HG03354 (cell line): ENCODE measurements around the gene TMC5.
"Not testable (repeated sequence)": the region's sequence is repeated elsewhere in the genome, so short reads cannot be mapped to it uniquely, and the experiment has no call there.

Experiments
- ATAC-seq: cut with Tn5 transposase; IDR thresholded peaks from one replicate; pipeline ENCODE4 v1.9.1; 2021; ENCODE audit warnings: mild to moderate bottlenecking; ENCODE audit not compliant: unreplicated experiment, poor library complexity, severe bottlenecking

Gene TMC5

GRCh38 chr16:19524616-19525384 is 107.1 kb downstream of the TMC5 start:
- ATAC-seq, result no peak

DNA sequence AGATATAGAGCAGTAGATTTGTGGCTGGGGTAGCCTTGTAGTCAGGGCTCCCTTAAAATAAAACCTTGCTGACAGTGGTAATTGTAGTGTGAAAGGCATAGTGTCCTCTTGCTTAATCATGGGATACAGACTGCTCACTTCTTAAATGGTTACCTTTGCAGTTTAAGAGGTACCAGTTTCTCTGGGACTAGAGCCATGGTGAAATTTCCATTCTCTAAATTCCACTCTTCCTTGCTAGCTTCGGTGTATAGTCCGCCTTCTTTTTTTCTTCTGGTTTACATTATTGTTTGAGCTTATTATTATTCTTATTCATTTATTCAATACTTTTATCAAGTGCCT is 107.7 kb downstream of the TMC5 start:
- no peak for ATAC-seq

DNA sequence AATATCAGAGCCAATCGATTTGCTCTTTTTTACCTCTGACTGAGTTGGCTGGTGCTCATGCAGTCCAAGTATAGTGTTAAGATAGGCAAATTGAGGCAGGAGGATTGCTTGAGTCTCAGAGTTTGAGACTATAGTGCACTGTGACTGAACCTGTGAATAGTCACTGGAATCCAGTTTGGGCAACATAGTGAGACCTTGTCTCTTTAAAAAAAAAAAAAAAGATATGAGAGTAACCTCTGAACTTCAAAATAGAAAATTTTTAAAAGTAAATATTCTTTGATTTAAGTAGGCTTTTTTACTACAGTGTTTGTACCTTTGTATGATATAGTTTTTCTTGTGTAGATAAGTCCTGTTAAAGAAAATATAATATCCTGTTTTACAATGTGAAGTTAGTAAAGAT is 109.5 kb downstream of the TMC5 start:
- ATAC-seq, result no peak

DNA sequence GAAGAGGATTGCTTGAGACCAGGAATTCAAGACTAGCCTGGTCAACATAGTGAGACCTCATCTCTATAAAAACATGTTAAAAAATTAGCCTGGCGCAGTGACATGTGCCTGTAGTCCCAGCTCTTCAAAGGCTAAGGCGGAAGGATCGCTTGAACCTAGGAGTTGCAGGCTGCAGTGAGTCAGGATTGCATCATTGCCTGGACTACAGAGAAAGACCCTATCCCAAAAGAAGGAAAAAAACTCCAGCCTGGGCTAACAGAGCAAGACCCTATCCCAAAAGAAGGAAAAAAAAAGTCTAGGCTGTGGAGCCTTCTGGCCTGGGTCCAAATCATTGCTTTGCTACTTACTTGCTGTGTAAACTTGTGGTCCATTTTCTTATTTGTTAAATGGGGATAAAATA is 111.0 kb downstream of the TMC5 start:
- ATAC-seq, result no peak

DNA sequence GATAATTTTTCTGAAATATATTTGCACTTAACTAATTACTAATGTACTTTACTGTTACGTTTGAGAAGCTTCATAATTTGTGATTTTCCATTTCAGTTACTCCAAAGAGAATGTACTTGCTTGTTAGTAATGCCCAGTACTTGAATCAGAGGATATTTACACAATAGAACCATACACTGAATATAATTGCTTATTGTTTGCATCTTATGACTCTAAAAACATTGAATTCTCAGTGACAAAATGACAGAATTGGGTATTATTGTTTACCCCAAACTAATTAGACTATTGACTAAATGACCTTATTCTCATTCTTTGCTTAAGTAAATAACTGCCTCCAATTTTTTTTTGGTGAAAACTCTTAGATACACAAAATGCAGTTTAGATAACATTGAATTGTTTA is 114.9 kb downstream of the TMC5 start:
- no peak for ATAC-seq

DNA sequence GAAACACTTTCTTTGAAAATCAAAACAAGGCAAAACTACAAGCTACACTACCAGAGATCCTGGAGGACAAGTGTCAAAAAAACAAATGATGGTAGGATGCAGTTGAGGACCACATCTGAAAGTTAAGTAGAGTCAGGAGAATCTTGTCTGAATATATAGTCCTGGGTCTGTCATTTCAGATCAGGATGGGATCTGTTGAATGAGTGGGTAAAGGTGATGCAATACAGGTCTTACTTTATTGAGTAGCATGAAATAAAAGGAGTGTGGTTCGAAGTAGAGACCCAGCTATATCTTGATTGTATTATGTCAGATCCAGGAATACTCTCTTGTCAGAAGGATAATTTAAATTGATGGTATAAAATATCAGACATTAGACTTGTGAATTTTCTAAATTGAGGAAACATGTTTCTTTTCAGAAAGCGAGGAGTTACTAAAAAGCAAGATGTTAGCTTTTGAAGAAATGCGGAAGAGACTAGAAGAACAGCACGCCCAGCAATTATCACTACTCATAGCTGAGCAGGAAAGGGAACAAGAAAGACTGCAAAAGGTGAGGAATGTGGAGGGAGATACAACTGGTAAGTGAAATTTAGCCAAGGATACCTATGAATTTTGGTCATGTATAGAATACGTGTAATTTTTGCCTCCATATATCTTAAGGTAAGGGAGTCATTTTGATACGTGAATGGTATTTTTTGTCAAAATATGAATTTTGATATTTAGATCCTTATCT is 122.7 kb downstream of the TMC5 start:
- no peak for ATAC-seq

- no peak for ATAC-seq
These were observed 124.6 kb downstream of the TMC5 start for GRCh38 chr16:19542138-19542821.

DNA sequence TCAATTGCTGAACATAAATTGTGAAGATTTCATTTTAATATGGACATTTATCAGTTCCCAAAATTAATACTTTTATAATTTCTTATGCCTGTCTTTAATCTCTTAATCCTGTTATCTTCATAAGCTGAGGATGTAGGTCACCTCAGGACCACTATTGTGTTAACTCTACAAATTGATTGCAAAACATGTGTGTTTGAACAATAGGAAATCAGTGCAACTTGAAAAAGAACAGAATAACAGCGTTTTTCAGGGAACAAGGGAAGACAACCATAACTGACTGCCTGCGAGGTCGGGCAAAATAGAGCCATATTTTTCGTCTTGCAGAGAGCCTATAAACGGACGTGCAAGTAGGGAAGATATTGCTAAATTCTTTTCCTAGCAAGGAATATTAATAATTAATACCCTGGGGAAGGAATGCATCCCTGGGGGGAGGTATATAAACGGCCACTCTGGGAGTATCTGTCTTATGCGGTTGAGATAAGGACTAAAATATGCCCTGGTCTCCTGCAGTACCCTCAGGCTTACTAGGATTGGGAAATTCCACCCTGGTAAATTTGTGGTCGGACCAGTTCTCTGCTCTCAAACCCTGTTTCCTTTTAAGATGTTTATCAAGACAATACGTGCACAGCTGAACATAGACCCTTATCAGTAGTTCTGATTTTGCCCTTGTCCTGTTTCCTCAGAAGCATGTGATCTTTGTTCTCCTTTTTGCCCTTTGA is 125.8 kb downstream of the TMC5 start:
- not testable (repeated sequence) for ATAC-seq

GRCh38 chr16:19548144-19548543 is 130.5 kb downstream of the TMC5 start:
- ATAC-seq, result no peak
